Effector memory CD8-positive, alpha-beta T cell (primary cell): Measurements from ENCODE around the gene KATNAL1.

Experiments used
- ATAC-seq: fragments of 150-1000 bp; cut with Tn5 transposase; replicated peaks from 2 replicates; pipeline ENCODE4 v1.10.0; 2021; ENCODE audit warnings: mild to moderate bottlenecking, moderate library complexity
- DNase-seq, 3 experiments: peaks; one replicate each; pipeline ENCODE4 v3.0.0; 2021
- H3K27ac Mint-ChIP-seq, 2 donors: one replicate each; pipeline ENCODE4 v1.8.0; 2022; ENCODE audit warnings: mild to moderate bottlenecking in 2 of 2, mixed read lengths in 2 of 2, moderate library complexity in 2 of 2
- H3K27me3 Mint-ChIP-seq, 2 donors: one replicate each; pipeline ENCODE4 v1.8.0; 2022; ENCODE audit warnings: mixed read lengths in 2 of 2
- H3K36me3 Mint-ChIP-seq: one replicate; pipeline ENCODE4 v1.8.0; 2022; ENCODE audit warnings: mild to moderate bottlenecking, moderate library complexity, mixed read lengths; ENCODE audit not compliant: insufficient read depth
- H3K4me1 Mint-ChIP-seq, 2 donors: one replicate each; pipeline ENCODE4 v1.8.0; 2022; ENCODE audit warnings: low read depth in 2 of 2, mixed read lengths in 2 of 2
- H3K4me3 Mint-ChIP-seq, 2 donors: one replicate each; pipeline ENCODE4 v1.8.0; 2022; ENCODE audit warnings: mild to moderate bottlenecking in 2 of 2, mixed read lengths in 2 of 2, moderate library complexity in 2 of 2
- H3K9me3 Mint-ChIP-seq, 2 donors: one replicate each; pipeline ENCODE4 v1.8.0; 2022; ENCODE audit warnings: mixed read lengths in 2 of 2
- total RNA-seq, 9 experiments: gene quantifications; one replicate each; lab custom pipeline; 2026; lab: John Stamatoyannopoulos, UW

Gene KATNAL1
- 9.2 to 35.6 (median 27.0) reads per million in 9 experiments for total RNA-seq

- peak in 2 of 3 experiments; percentile 69 to 73 for DNase-seq
- Mint-ChIP-seq H3K27me3 (no peaks in the 10 kb centered on the region), H3K36me3 (no peaks in the 10 kb centered on the region), H3K27ac (peak within 1 kb of the TSS; percentile 83 to 89), H3K4me1 (peaks cover 5 to 24% of the 10 kb centered on the region in 2 donors), H3K4me3 (peak within 1 kb of the TSS; percentile 84 to 86), H3K9me3 (no peaks in the 10 kb centered on the region)
- peak; percentile 70 for ATAC-seq
Observed at GRCh38 chr13:30307194-30307970, at the start of gene KATNAL1. Gene KATNAL1, minus strand, starts transcription at chr13:30307551. Its CDS starts 23,774 bp downstream, at chr13:30283777.

- H3K27ac Mint-ChIP-seq: no peak overlapping the region
- peaks cover 5 to 8% of the 10 kb centered on the region in 2 donors for H3K9me3 Mint-ChIP-seq
- DNase-seq (no peak), ATAC-seq (no peak)
- peaks cover 8% of the 10 kb centered on the region for H3K36me3 Mint-ChIP-seq
- H3K27me3 Mint-ChIP-seq: no peaks in the 10 kb centered on the region
- H3K4me1 Mint-ChIP-seq: peaks cover 7 to 18% of the 10 kb centered on the region in 2 donors
- no peak overlapping the region for H3K4me3 Mint-ChIP-seq
Observed at GRCh38 chr13:30355839-30356238, 48.5 kb upstream of the KATNAL1 start.

- Mint-ChIP-seq H3K36me3 (peaks cover 8% of the 10 kb centered on the region), H3K9me3 (peaks cover 5 to 8% of the 10 kb centered on the region in 2 donors), H3K27ac (no peak overlapping the region), H3K4me1 (peaks cover 7 to 14% of the 10 kb centered on the region in 2 donors), H3K4me3 (no peak overlapping the region), H3K27me3 (no peaks in the 10 kb centered on the region)
- ATAC-seq (peak; percentile 65), DNase-seq (no peak)
Observed at GRCh38 chr13:30355384-30355699, 48.0 kb upstream of the KATNAL1 start.

GRCh38 chr13:30354493-30355383 lies 47.4 kb upstream of the KATNAL1 start:
- DNase-seq (no peak), ATAC-seq (no peak)
- H3K9me3 Mint-ChIP-seq: peaks cover 5 to 8% of the 10 kb centered on the region in 2 donors
- peaks cover 7 to 13% of the 10 kb centered on the region in 2 donors for H3K4me1 Mint-ChIP-seq
- H3K27me3 Mint-ChIP-seq: no peaks in the 10 kb centered on the region
- H3K27ac Mint-ChIP-seq: no peak overlapping the region
- peaks cover 8% of the 10 kb centered on the region for H3K36me3 Mint-ChIP-seq
- no peak overlapping the region for H3K4me3 Mint-ChIP-seq

- ATAC-seq (no peak), DNase-seq (no peak)
- Mint-ChIP-seq H3K4me3 (no peak overlapping the region), H3K4me1 (peaks cover 7 to 13% of the 10 kb centered on the region in 2 donors), H3K9me3 (peaks cover 5 to 8% of the 10 kb centered on the region in 2 donors), H3K36me3 (peaks cover 8% of the 10 kb centered on the region), H3K27ac (no peak overlapping the region), H3K27me3 (no peaks in the 10 kb centered on the region)
Observed at GRCh38 chr13:30353471-30354215, 46.3 kb upstream of the KATNAL1 start.

GRCh38 chr13:30353060-30353459 lies 45.7 kb upstream of the KATNAL1 start:
- DNase-seq (no peak), ATAC-seq (no peak)
- no peak overlapping the region for H3K4me3 Mint-ChIP-seq
- H3K4me1 Mint-ChIP-seq: peaks cover 11 to 15% of the 10 kb centered on the region in 2 donors
- H3K27me3 Mint-ChIP-seq: no peaks in the 10 kb centered on the region
- peaks cover 5 to 8% of the 10 kb centered on the region in 2 donors for H3K9me3 Mint-ChIP-seq
- H3K36me3 Mint-ChIP-seq: peaks cover 11% of the 10 kb centered on the region
- no peak overlapping the region for H3K27ac Mint-ChIP-seq

GRCh38 chr13:30352121-30352520 lies 44.8 kb upstream of the KATNAL1 start:
- ATAC-seq: no peak
- peaks cover 5 to 8% of the 10 kb centered on the region in 2 donors for H3K9me3 Mint-ChIP-seq
- H3K4me1 Mint-ChIP-seq: peaks cover 17 to 23% of the 10 kb centered on the region in 2 donors
- no peak for DNase-seq
- peaks cover 11% of the 10 kb centered on the region for H3K36me3 Mint-ChIP-seq
- no peaks in the 10 kb centered on the region for H3K27me3 Mint-ChIP-seq
- no peak overlapping the region for H3K4me3 Mint-ChIP-seq
- H3K27ac Mint-ChIP-seq: no peak overlapping the region

GRCh38 chr13:30346789-30347167 lies 39.4 kb upstream of the KATNAL1 start:
- H3K4me1 Mint-ChIP-seq: peaks cover 32 to 34% of the 10 kb centered on the region in 2 donors
- peak overlapping the region; percentile 86 to 90 for H3K27ac Mint-ChIP-seq
- no peak for DNase-seq
- ATAC-seq: peak; percentile 33
- H3K9me3 Mint-ChIP-seq: no peaks in the 10 kb centered on the region
- H3K36me3 Mint-ChIP-seq: peaks cover 13% of the 10 kb centered on the region
- peak overlapping the region; percentile 60 to 70 for H3K4me3 Mint-ChIP-seq
- no peaks in the 10 kb centered on the region for H3K27me3 Mint-ChIP-seq

- peak overlapping the region; percentile 86 to 90 for H3K27ac Mint-ChIP-seq
- DNase-seq (peak; percentile 61 to 63 (median 63)), ATAC-seq (peak; percentile 99)
- peaks cover 10% of the 10 kb centered on the region for H3K36me3 Mint-ChIP-seq
- H3K4me3 Mint-ChIP-seq: peak overlapping the region; percentile 60 to 70
- H3K4me1 Mint-ChIP-seq: peaks cover 32 to 34% of the 10 kb centered on the region in 2 donors
- no peaks in the 10 kb centered on the region for H3K27me3 Mint-ChIP-seq
- H3K9me3 Mint-ChIP-seq: no peaks in the 10 kb centered on the region
Observed at GRCh38 chr13:30346153-30346788, 38.9 kb upstream of the KATNAL1 start.

GRCh38 chr13:30345426-30346100 lies 38.2 kb upstream of the KATNAL1 start:
- Mint-ChIP-seq H3K4me1 (peaks cover 32 to 34% of the 10 kb centered on the region in 2 donors), H3K27me3 (no peaks in the 10 kb centered on the region), H3K36me3 (peaks cover 10% of the 10 kb centered on the region), H3K4me3 (peak overlapping the region; percentile 46 to 70), H3K27ac (peak overlapping the region in 1 of 2 donors; percentile 6), H3K9me3 (no peaks in the 10 kb centered on the region)
- ATAC-seq (no peak), DNase-seq (no peak)

- H3K27me3 Mint-ChIP-seq: no peaks in the 10 kb centered on the region
- H3K4me3 Mint-ChIP-seq: no peak overlapping the region
- H3K27ac Mint-ChIP-seq: peak overlapping the region in 1 of 2 donors; percentile 75
- DNase-seq: no peak
- ATAC-seq: no peak
- H3K36me3 Mint-ChIP-seq: peaks cover 8% of the 10 kb centered on the region
- H3K9me3 Mint-ChIP-seq: no peaks in the 10 kb centered on the region
- peaks cover 22 to 24% of the 10 kb centered on the region in 2 donors for H3K4me1 Mint-ChIP-seq
Observed at GRCh38 chr13:30341815-30342570, 34.6 kb upstream of the KATNAL1 start.
